Mesodermal cell (in vitro differentiated cells): ENCODE measurements around the gene SPATS2L.

Experiments used
- H3K27ac ChIP-seq: 2 replicates; pipeline ENCODE4 v1.7.0; 2013; ENCODE audit warnings: mild to moderate bottlenecking, low read depth, low read length, moderate library complexity; ENCODE audit not compliant: severe bottlenecking
- H3K36me3 ChIP-seq: 2 replicates; pipeline ENCODE4 v1.7.1; 2013; ENCODE audit warnings: mild to moderate bottlenecking, low read length, moderate library complexity; ENCODE audit not compliant: control insufficient read depth, insufficient read depth
- H3K4me1 ChIP-seq: one replicate; pipeline ENCODE4 v1.7.1; 2013; ENCODE audit warnings: mild to moderate bottlenecking, low read length; ENCODE audit not compliant: insufficient read depth, control insufficient read depth, poor library complexity, severe bottlenecking
- H3K4me3 ChIP-seq: 2 replicates; pipeline ENCODE4 v1.7.0; 2013; ENCODE audit warnings: low read length, control low read depth, mild to moderate bottlenecking; ENCODE audit not compliant: insufficient read depth, poor library complexity, severe bottlenecking; ENCODE audit errors: extremely low read depth
- H3K9me3 ChIP-seq: 2 replicates; pipeline ENCODE4 v1.7.1; 2013; ENCODE audit warnings: mild to moderate bottlenecking, low read length, moderate library complexity; ENCODE audit not compliant: control insufficient read depth
- WGBS, 2 experiments: methylation state at CpG; one replicate each; pipeline ENCODE4 v1.1.5; 2013; ENCODE audit warnings: missing lambda C conversion rate in 2 of 2; ENCODE audit not compliant: insufficient coverage in 2 of 2; 5-methylcytosine and 5-hydroxymethylcytosine counted together

Gene SPATS2L

GRCh38 chr2:200362202-200362917, 55.9 kb downstream of the SPATS2L start:
- 93 to 100% methylated on average over 3 to 4 of the region's 4 CpGs for WGBS, 2 experiments
- peaks cover 5% of the 10 kb centered on the region for H3K36me3 ChIP-seq
- H3K9me3 ChIP-seq = no peaks in the 10 kb centered on the region
- H3K27ac ChIP-seq = no peak overlapping the region
- H3K4me1 ChIP-seq = peaks cover 9% of the 10 kb centered on the region
- H3K4me3 ChIP-seq = no peak overlapping the region

- Histone ChIP-seq H3K27ac (no peak overlapping the region), H3K4me3 (no peak overlapping the region), H3K4me1 (peaks cover 3% of the 10 kb centered on the region), H3K36me3 (peaks cover 5% of the 10 kb centered on the region), H3K9me3 (no peaks in the 10 kb centered on the region)
- WGBS, 2 experiments = 100% methylated on average over 1 of the region's 2 CpGs
These were observed 56.8 kb downstream of the SPATS2L start for GRCh38 chr2:200363279-200363678.

GRCh38 chr2:200364142-200364541, 57.6 kb downstream of the SPATS2L start:
- Histone ChIP-seq H3K4me1 (peaks cover 3% of the 10 kb centered on the region), H3K4me3 (no peak overlapping the region), H3K9me3 (no peaks in the 10 kb centered on the region), H3K27ac (no peak overlapping the region), H3K36me3 (peaks cover 9% of the 10 kb centered on the region)
- 84 to 92% methylated on average over 6 of the region's 7 CpGs for WGBS, 2 experiments

GRCh38 chr2:200364620-200365019, 58.1 kb downstream of the SPATS2L start:
- Histone ChIP-seq H3K4me3 (no peak overlapping the region), H3K36me3 (peaks cover 6% of the 10 kb centered on the region), H3K4me1 (peaks cover 3% of the 10 kb centered on the region), H3K27ac (no peak overlapping the region), H3K9me3 (no peaks in the 10 kb centered on the region)
- WGBS, 2 experiments = 72 to 92% methylated on average over 3 of the region's 3 CpGs

GRCh38 chr2:200365209-200365608, 58.7 kb downstream of the SPATS2L start:
- Histone ChIP-seq H3K4me3 (no peak overlapping the region), H3K4me1 (peaks cover 3% of the 10 kb centered on the region), H3K9me3 (no peaks in the 10 kb centered on the region), H3K27ac (peak overlapping the region; percentile 7), H3K36me3 (peaks cover 11% of the 10 kb centered on the region)
- WGBS, 2 experiments = 100% methylated on average over 1 of the region's 3 CpGs

- Histone ChIP-seq H3K27ac (no peak overlapping the region), H3K4me1 (peaks cover 3% of the 10 kb centered on the region)
These were observed 60.7 kb downstream of the SPATS2L start for GRCh38 chr2:200367155-200367554.

GRCh38 chr2:200369886-200370285, 63.4 kb downstream of the SPATS2L start:
- Histone ChIP-seq H3K27ac (no peak overlapping the region), H3K36me3 (peaks cover 27% of the 10 kb centered on the region), H3K4me1 (peaks cover 3% of the 10 kb centered on the region), H3K9me3 (no peaks in the 10 kb centered on the region), H3K4me3 (no peak overlapping the region)
- WGBS, 2 experiments = 50% methylated on average over 2 of the region's 2 CpGs

More at GRCh38 chr2:200367155-200367554, 60.7 kb downstream of the SPATS2L start:
- Histone ChIP-seq H3K9me3 (no peaks in the 10 kb centered on the region), H3K4me3 (no peak overlapping the region), H3K36me3 (peaks cover 22% of the 10 kb centered on the region)
- no CpG with 5 or more reads among the region's 2 CpGs for WGBS, 2 experiments

- H3K4me1 ChIP-seq = peaks cover 20% of the 10 kb centered on the region
- H3K4me3 ChIP-seq = no peak overlapping the region
- no peak overlapping the region for H3K27ac ChIP-seq
- 100% methylated on average over 1 of the region's 3 CpGs; no CpG with 5 or more reads in 1 of the 2 experiments for WGBS, 2 experiments
- H3K36me3 ChIP-seq = peaks cover 27% of the 10 kb centered on the region
- H3K9me3 ChIP-seq = no peaks in the 10 kb centered on the region
These were observed 66.7 kb downstream of the SPATS2L start for GRCh38 chr2:200373231-200373630.

GRCh38 chr2:200373973-200374416, 67.5 kb downstream of the SPATS2L start:
- H3K9me3 ChIP-seq = no peaks in the 10 kb centered on the region
- 79 to 87% methylated on average over 3 to 4 of the region's 5 CpGs for WGBS, 2 experiments
- H3K4me1 ChIP-seq = peaks cover 27% of the 10 kb centered on the region
- no peak overlapping the region for H3K4me3 ChIP-seq
- no peak overlapping the region for H3K27ac ChIP-seq
- peaks cover 23% of the 10 kb centered on the region for H3K36me3 ChIP-seq

GRCh38 chr2:200376513-200377354, 70.2 kb downstream of the SPATS2L start:
- Histone ChIP-seq H3K4me1 (peaks cover 54% of the 10 kb centered on the region), H3K36me3 (peaks cover 9% of the 10 kb centered on the region), H3K4me3 (no peak overlapping the region), H3K27ac (peak overlapping the region; percentile 30), H3K9me3 (no peaks in the 10 kb centered on the region)
- 95 to 96% methylated on average over 9 to 12 of the region's 15 CpGs for WGBS, 2 experiments
